IPS-20b (cell line): ENCODE data around the gene CDKN1C.

Experiments used
- H3K27ac ChIP-seq: one replicate; pipeline ENCODE4 v1.5.1; 2013; ENCODE audit warnings: low read length
- H3K27me3 ChIP-seq: 2 replicates; pipeline ENCODE4 v1.6.1; 2013; ENCODE audit warnings: mild to moderate bottlenecking, low read length, inconsistent platforms; ENCODE audit not compliant: insufficient read depth
- H3K36me3 ChIP-seq: 2 replicates; pipeline ENCODE4 v1.6.1; 2013; ENCODE audit warnings: low read depth, mild to moderate bottlenecking, inconsistent platforms, low read length, moderate library complexity; ENCODE audit not compliant: insufficient read depth
- H3K4me1 ChIP-seq: 2 replicates; pipeline ENCODE4 v1.6.1; 2013; ENCODE audit warnings: mild to moderate bottlenecking, control low read depth, inconsistent platforms, low read length, moderate library complexity; ENCODE audit not compliant: insufficient read depth
- H3K4me3 ChIP-seq: 2 replicates; pipeline ENCODE4 v1.5.1; 2013; ENCODE audit warnings: mild to moderate bottlenecking, low read length, inconsistent platforms
- H3K9ac ChIP-seq: 2 replicates; pipeline ENCODE4 v1.6.1; 2013; ENCODE audit warnings: low read depth, mild to moderate bottlenecking, inconsistent platforms, low read length, moderate library complexity
- H3K9me3 ChIP-seq: 2 replicates; pipeline ENCODE4 v1.6.1; 2013; ENCODE audit warnings: mild to moderate bottlenecking, low read depth, low read length, inconsistent platforms; ENCODE audit not compliant: insufficient read depth

Gene CDKN1C

GRCh38 chr11:2836315-2837095 is 49.1 kb downstream of the CDKN1C start:
- Histone ChIP-seq H3K36me3 (no peaks in the 10 kb centered on the region), H3K9ac (no peak overlapping the region), H3K27me3 (peaks cover 19% of the 10 kb centered on the region), H3K9me3 (no peaks in the 10 kb centered on the region), H3K27ac (no peak overlapping the region), H3K4me3 (no peak overlapping the region), H3K4me1 (peaks cover 6% of the 10 kb centered on the region; the same call in 1 of the 2 replicates)

GRCh38 chr11:2835751-2836150 is 49.8 kb downstream of the CDKN1C start:
- Histone ChIP-seq H3K27ac (no peak overlapping the region), H3K9ac (no peak overlapping the region)

GRCh38 chr11:2835296-2835695 is 50.3 kb downstream of the CDKN1C start:
- Histone ChIP-seq H3K9me3 (no peaks in the 10 kb centered on the region), H3K27ac (no peak overlapping the region), H3K4me3 (no peak overlapping the region), H3K36me3 (no peaks in the 10 kb centered on the region), H3K27me3 (peaks cover 19% of the 10 kb centered on the region), H3K9ac (no peak overlapping the region), H3K4me1 (peaks cover 6% of the 10 kb centered on the region; the same call in 1 of the 2 replicates)

More at GRCh38 chr11:2835751-2836150, 49.8 kb downstream of the CDKN1C start:
- Histone ChIP-seq H3K9me3 (no peaks in the 10 kb centered on the region), H3K4me1 (peaks cover 6% of the 10 kb centered on the region; the same call in 1 of the 2 replicates), H3K36me3 (no peaks in the 10 kb centered on the region), H3K4me3 (no peak overlapping the region), H3K27me3 (peaks cover 19% of the 10 kb centered on the region)

GRCh38 chr11:2834503-2835273 is 50.9 kb downstream of the CDKN1C start:
- H3K27me3 ChIP-seq: peaks cover 13% of the 10 kb centered on the region
- H3K36me3 ChIP-seq: no peaks in the 10 kb centered on the region
- no peak overlapping the region for H3K27ac ChIP-seq
- no peak overlapping the region for H3K9ac ChIP-seq
- peaks cover 6% of the 10 kb centered on the region; the same call in 1 of the 2 replicates for H3K4me1 ChIP-seq
- no peak overlapping the region for H3K4me3 ChIP-seq
- no peaks in the 10 kb centered on the region for H3K9me3 ChIP-seq

- peaks cover 6% of the 10 kb centered on the region; the same call in 1 of the 2 replicates for H3K4me1 ChIP-seq
Measured at GRCh38 chr11:2833716-2834502, 51.7 kb downstream of the CDKN1C start.

More at GRCh38 chr11:2833716-2834502, 51.7 kb downstream of the CDKN1C start:
- Histone ChIP-seq H3K27ac (no peak overlapping the region), H3K27me3 (peaks cover 17% of the 10 kb centered on the region), H3K9me3 (peaks cover 8% of the 10 kb centered on the region), H3K9ac (no peak overlapping the region), H3K36me3 (no peaks in the 10 kb centered on the region), H3K4me3 (no peak overlapping the region)
